GM12878 (cell line): ENCODE results near the gene SGPP2. TPM values are rescaled to one million over a fixed set of nuclear protein-coding genes. Genes with fewer than 3 reads are reported as not detected.

Source experiments
- ATAC-seq: fragments of 200-7000 bp; cut with Tn5 transposase; 3 replicates; pipeline ENCODE4 v1.9.1; 2020; ENCODE audit warnings: mild to moderate bottlenecking, moderate library complexity
- BruUV-seq: library from RNA; stranded (reverse); fragments of 400-500 nt; replicated peaks from 2 replicates; lab custom pipeline; 2021; lab: Mats Ljungman, UMichigan
- CTCF ChIA-PET: fragments of 300-600 bp; sonication (Branson Sonifier 250); formaldehyde crosslinking; extraction: SDS; loops from one replicate; lab custom pipeline; 2021; ENCODE audit warnings: inconsistent platforms; lab: Yijun Ruan, JAX
- POLR2A ChIA-PET: fragments of 350-600 bp; formaldehyde crosslinking; extraction: SDS; loops from one replicate; lab custom pipeline; 2021; ENCODE audit warnings: inconsistent platforms; lab: Charles Lee
- RAD21 ChIA-PET: fragments of 300-600 bp; sonication (Branson Sonifier 250); formaldehyde crosslinking; loops from one replicate; lab custom pipeline; 2023; ENCODE audit warnings: antibody characterized with exemption; ENCODE audit not compliant: unreplicated experiment; lab: Charles Lee
- SMC1A ChIA-PET: fragments of 300-600 bp; sonication (Branson Sonifier 250); formaldehyde crosslinking; loops from one replicate; lab custom pipeline; 2023; ENCODE audit not compliant: unreplicated experiment, uncharacterized antibody; lab: Charles Lee
- DNase-seq: peaks from one replicate; pipeline ENCODE4 v3.0.0-alpha.2; 2011; ENCODE audit warnings: low read depth, low spot score
- FAIRE-seq: peaks from 3 replicates; lab custom pipeline; 2011; peaks lifted over from hg19 to GRCh38; lab: Jason Lieb, UNC
- H2AFZ ChIP-seq: 2 replicates; pipeline ENCODE4 v1.6.0; 2011; ENCODE audit warnings: low read depth, low read length, control low read depth; ENCODE audit not compliant: control insufficient read depth
- H3K27ac ChIP-seq: 2 replicates; pipeline ENCODE4 v1.5.1; 2011; ENCODE audit warnings: control low read depth; ENCODE audit not compliant: control insufficient read depth, insufficient read depth
- H3K27me3 ChIP-seq, 2 experiments: replicated peaks in 1 of 2; 2 replicates each; pipeline versions ENCODE4 v1.6.0 to v1.6.1; 2011; ENCODE audit warnings: low read length in 1 of 2; ENCODE audit not compliant: control insufficient read depth in 2 of 2, insufficient read depth in 2 of 2
- H3K36me3 ChIP-seq, 2 experiments: 2 replicates each; pipeline ENCODE4 v1.5.1; 2011; ENCODE audit warnings: low read length in 1 of 2; ENCODE audit not compliant: control insufficient read depth in 2 of 2, insufficient read depth in 2 of 2
- H3K4me1 ChIP-seq: 2 replicates; pipeline ENCODE4 v1.6.1; 2011; ENCODE audit warnings: mild to moderate bottlenecking, low read length, moderate library complexity, mixed read lengths; ENCODE audit not compliant: control insufficient read depth, insufficient read depth
- H3K4me2 ChIP-seq: 2 replicates; pipeline ENCODE4 v1.6.0; 2011; ENCODE audit warnings: control low read depth; ENCODE audit not compliant: control insufficient read depth, insufficient read depth
- H3K4me3 ChIP-seq: fragments of 200-600 bp; sonication (generic); 2 replicates; pipeline ENCODE4 v1.5.1; 2016
- H3K79me2 ChIP-seq: 2 replicates; pipeline ENCODE4 v1.6.0; 2011; ENCODE audit warnings: low read length; ENCODE audit not compliant: control insufficient read depth, insufficient read depth
- H3K9ac ChIP-seq: 2 replicates; pipeline ENCODE4 v1.8.0; 2011; ENCODE audit warnings: low read length, control low read depth, mixed read lengths; ENCODE audit not compliant: control insufficient read depth, insufficient read depth
- H3K9me3 ChIP-seq: replicated peaks from 3 replicates; pipeline ENCODE4 v1.5.1; 2011; ENCODE audit warnings: mild to moderate bottlenecking, low read length; ENCODE audit not compliant: control insufficient read depth, insufficient read depth
- H4K20me1 ChIP-seq: 2 replicates; pipeline ENCODE4 v1.6.0; 2011; ENCODE audit not compliant: control insufficient read depth, insufficient read depth
- BACH1 ChIP-seq: fragments of 450-650 bp; IDR thresholded peaks from 2 replicates; pipeline ENCODE4 v1.6.1; 2017; ENCODE audit warnings: mild to moderate bottlenecking, borderline replicate concordance
- EGR1 ChIP-seq, 2 experiments: IDR thresholded peaks; 1 replicate in 1 of 2; 2 replicates in 1 of 2; pipeline ENCODE4 v1.6.1; 2011 to 2012; ENCODE audit warnings: low read depth in 2 of 2, low read length in 2 of 2, borderline replicate concordance in 1 of 2, mild to moderate bottlenecking in 1 of 2, moderate library complexity in 1 of 2
- FOXK2 ChIP-seq: fragments of 450-650 bp; IDR thresholded peaks from 2 replicates; pipeline ENCODE4 v1.6.1; 2017; ENCODE audit warnings: mild to moderate bottlenecking, moderate library complexity
- GATAD2B ChIP-seq: fragments of 450-650 bp; conservative IDR thresholded peaks from 2 replicates; pipeline ENCODE4 v1.6.1; 2017; ENCODE audit warnings: low read depth, mild to moderate bottlenecking, moderate library complexity
- HCFC1 ChIP-seq: fragments of 150-350 bp; IDR thresholded peaks from 2 replicates; pipeline ENCODE4 v1.6.1; 2014; ENCODE audit warnings: low read length
- HDGF ChIP-seq: fragments of 450-650 bp; IDR thresholded peaks from 2 replicates; pipeline ENCODE4 v1.6.1; 2016; ENCODE audit warnings: antibody characterized with exemption
- IKZF2 ChIP-seq, 2 experiments: fragments of 450-650 bp; IDR thresholded peaks; 2 replicates each; pipeline ENCODE4 v1.6.1; 2017; ENCODE audit warnings: mild to moderate bottlenecking in 2 of 2, moderate library complexity in 2 of 2
- MXI1 ChIP-seq: fragments of 150-350 bp; IDR thresholded peaks from 2 replicates; pipeline ENCODE4 v1.6.1; 2011; ENCODE audit warnings: low read depth, mild to moderate bottlenecking, inconsistent platforms, low read length, improper control_type of control experiment
- PAX5 ChIP-seq: IDR thresholded peaks from 2 replicates; pipeline ENCODE4 v1.6.1; 2011; ENCODE audit warnings: low read depth, low read length, borderline replicate concordance
- POLR2AphosphoS5 ChIP-seq: IDR thresholded peaks from 2 replicates; pipeline ENCODE4 v1.6.1; 2011; ENCODE audit warnings: mild to moderate bottlenecking, low read length, inconsistent platforms
- POU2F2 ChIP-seq: IDR thresholded peaks from 3 replicates; pipeline ENCODE4 v1.6.1; 2011; ENCODE audit warnings: low read depth, mild to moderate bottlenecking, low read length, borderline replicate concordance
- ZNF24 ChIP-seq: fragments of 450-650 bp; IDR thresholded peaks from 2 replicates; pipeline ENCODE4 v1.6.1; 2017; ENCODE audit warnings: antibody characterized with exemption, mild to moderate bottlenecking
- WGBS: methylation state at CpG from one replicate; pipeline ENCODE4 v1.1.6; 2016; ENCODE audit warnings: low lambda C conversion rate; ENCODE audit not compliant: insufficient replicate concordance, insufficient coverage; ENCODE audit errors: missing lambda C conversion rate; 5-methylcytosine and 5-hydroxymethylcytosine counted together
- in situ Hi-C: fragments of 300-500 bp; cut with MboI; formaldehyde crosslinking; loops from 9 replicates; pipeline ENCODE4 v1.14.3; 2018; ENCODE audit warnings: mixed read lengths
- intact Hi-C: fragments of 100-400 bp; cut with micrococcal nuclease; formaldehyde crosslinking; loops from one replicate; pipeline ENCODE4 v1.14.2; 2022; ENCODE audit not compliant: unreplicated experiment
- polyA plus RNA-seq, 11 experiments: library from polyadenylated mRNA; depleted of rRNA in 4 of 11; unstranded in 6 of 11; stranded (reverse) in 5 of 11; fragments of >200 nt; fragmentation: Nextera tagmentation in 4 of 11; fragmentation: Illumina TruSeq in 1 of 11; extraction: Ambion mirVana in 4 of 11; extraction: Trizol in 1 of 11; gene quantifications; 1 replicate in 1 of 11; 2 replicates in 10 of 11; pipeline versions ENCODE4 v1.2.1 to v1.2.3, GENCODE V29; 2011 to 2016; ENCODE audit warnings: inconsistent platforms in 2 of 11, missing spikeins in 2 of 11, low read depth in 1 of 11
- total RNA-seq, 4 experiments: library from RNA; depleted of rRNA in 3 of 4; stranded (reverse); fragments of >200 nt in 3 of 4; fragmentation: Illumina TruSeq in 1 of 4; extraction: Trizol in 1 of 4; gene quantifications; 2 replicates each; pipeline versions ENCODE4 v1.2.1 to v1.2.3, GENCODE V29; 2013 to 2021

SGPP2 gene
- total and polyA plus RNA-seq, 10 of the 15 experiments (the other 5 are each of a cell fraction or from before 2014, with no cell fraction given): 3.5 to 84.9 (median 13.1) TPM

DNA sequence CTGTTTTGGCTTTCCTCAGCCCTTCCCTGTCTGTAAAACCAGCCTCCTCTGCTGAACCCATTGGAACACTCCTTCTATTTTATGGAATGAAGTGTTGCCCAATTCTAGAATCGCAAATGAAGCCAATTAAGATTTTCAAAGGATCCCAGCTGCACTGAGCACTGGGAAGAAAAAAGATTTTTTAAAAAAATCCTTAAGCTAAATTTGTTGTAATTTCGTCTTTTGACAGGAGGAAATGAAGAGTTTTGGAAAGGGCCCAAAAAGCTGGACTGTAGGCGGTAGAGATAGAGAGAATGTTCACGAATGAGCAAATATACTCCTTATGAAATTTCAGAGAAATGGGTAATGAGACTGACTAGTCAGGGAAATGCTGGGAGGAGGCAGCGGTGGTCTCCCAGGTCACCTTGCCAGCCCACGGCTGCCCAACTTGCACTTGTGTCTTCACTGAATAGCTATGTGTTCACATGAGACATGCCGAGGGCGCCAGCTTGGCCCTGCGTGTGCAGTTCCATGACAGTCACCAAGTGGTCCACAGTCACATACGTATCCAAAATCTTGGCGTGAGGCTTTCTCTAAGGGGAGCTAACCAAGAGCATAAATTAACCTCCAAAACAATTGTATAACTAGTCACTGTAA lies 69.9 kb downstream of the SGPP2 start:
- in situ Hi-C loops: no loop called here

DNA sequence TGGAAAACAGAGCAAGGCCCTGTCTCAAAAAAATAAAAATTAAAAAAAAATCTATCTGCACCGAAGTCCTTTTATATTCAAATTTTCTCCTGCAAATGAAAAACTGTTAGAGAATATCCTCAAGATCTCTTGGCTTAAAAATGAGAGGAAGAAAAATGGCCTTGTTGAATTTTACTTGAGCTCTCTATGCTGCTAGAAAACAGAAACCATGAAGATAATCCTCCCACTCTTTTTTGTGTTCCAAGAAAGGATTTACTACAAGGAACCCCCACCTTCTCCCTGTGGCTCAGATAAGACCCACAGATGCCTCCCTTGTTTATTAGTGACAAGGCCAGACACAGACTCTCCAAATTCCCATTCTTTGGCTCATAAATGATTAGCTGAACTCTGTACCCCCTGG lies 71.0 kb downstream of the SGPP2 start:
- in situ Hi-C loops: no loop called here
- RAD21 ChIA-PET: no interaction called here

More for the DNA sequence above, 69.9 kb downstream of the SGPP2 start:
- Histone ChIP-seq H3K4me2 (no peak overlapping the region), H3K9me3 (peaks cover 7% of the 10 kb centered on the region; the same call in 2 of the 3 replicates), H3K4me1 (no peaks in the 10 kb centered on the region), H3K36me3 (peaks cover 0 to 10% of the 10 kb centered on the region in 2 experiments; a peak in 3 of 4 replicates), H2AFZ (no peak overlapping the region), H3K79me2 (no peaks in the 10 kb centered on the region), H3K27me3 (no peaks in the 10 kb centered on the region), H4K20me1 (no peaks in the 10 kb centered on the region), H3K4me3 (no peak overlapping the region), H3K27ac (no peak overlapping the region), H3K9ac (no peak overlapping the region)
- ATAC-seq (no peak), DNase-seq (no peak), FAIRE-seq (no peak)
- ChIA-PET POLR2A (no interaction called here), CTCF (interaction anchor here (1.0 to 1.1 kb wide), 2 partner anchors 11 to 68 kb away, joined by 3 to 4 read pairs; no protein-coding TSS in a partner anchor), SMC1A (interaction anchor here (0.6 to 1.5 kb wide), 4 partner anchors 12 to 420 kb away, joined by 3 to 6 read pairs (median 4); no protein-coding TSS in a partner anchor), RAD21 (interaction anchor here (1.7 kb wide), 1 partner anchor 176 kb away, joined by 6 read pairs; no protein-coding TSS in a partner anchor)
- WGBS: 93% methylated on average over 11 of the region's 11 CpGs
- TF ChIP-seq GATAD2B (no peak), ZNF24 (no peak), BACH1 (no peak), IKZF2 (IDR thresholded peaks at IDR 0.05) (no peak), EGR1 (IDR thresholded peaks at IDR 0.05; ENCODE audit: borderline replicate concordance in 1 of 2, low read depth in 2 of 2, low read length in 2 of 2) (no peak), PAX5 (no peak), MXI1 (no peak)
- intact Hi-C loops: no loop called here
- no TSS peak for BruUV-seq

More for the DNA sequence above, 71.0 kb downstream of the SGPP2 start:
- Histone ChIP-seq H2AFZ (no peak overlapping the region), H3K36me3 (peaks cover 2 to 10% of the 10 kb centered on the region in 2 experiments), H3K27ac (no peak overlapping the region), H3K9me3 (peaks cover 7% of the 10 kb centered on the region; the same call in 2 of the 3 replicates), H3K27me3 (no peaks in the 10 kb centered on the region), H4K20me1 (no peaks in the 10 kb centered on the region), H3K4me2 (no peak overlapping the region), H3K4me3 (no peak overlapping the region), H3K79me2 (no peaks in the 10 kb centered on the region; the same call in 1 of the 2 replicates), H3K4me1 (no peaks in the 10 kb centered on the region), H3K9ac (no peak overlapping the region)
- ATAC-seq (no peak), DNase-seq (no peak), FAIRE-seq (no peak)
- POLR2A ChIA-PET: no interaction called here
- intact Hi-C loops: no loop called here
- TF ChIP-seq FOXK2 (no peak), POLR2AphosphoS5 (no peak), HDGF (no peak), HCFC1 (no peak), POU2F2 (no peak)
- no TSS peak for BruUV-seq
- WGBS: 43% methylated on average over 1 of the region's 1 CpG
- SMC1A ChIA-PET: no interaction called here
- CTCF ChIA-PET: no interaction called here
